SK-N-SH treated with all-trans-retinoic acid at 6 μM for 48 hours (cell line): ENCODE data around the gene SUSD5.

Experiments
- CSDC2 ChIP-seq: fragments of 250-450 bp; sonication (Bioruptor Pico); IDR thresholded peaks from 2 replicates; pipeline ENCODE4 v1.5.0; 2020; ENCODE audit warnings: mild to moderate bottlenecking, moderate library complexity
- ZNF565 ChIP-seq: fragments of 450-650 bp; formaldehyde crosslinking; conservative IDR thresholded peaks from 2 replicates; pipeline ENCODE4 v1.5.0; 2020; ENCODE audit warnings: low read depth, mild to moderate bottlenecking, moderate library complexity

GRCh38 chr3:33231756-33232465, 13.3 kb upstream of the SUSD5 start:
- TF ChIP-seq ZNF565 (CRISPR knock-in tag), result no peak
- TF ChIP-seq CSDC2, result no peak
